Measurements from ENCODE around the gene PLA2G3. TPM values are rescaled to one million over a fixed set of nuclear protein-coding genes. Genes with fewer than 3 reads are reported as not detected.
A peak's percentile ranks its signal among the peaks of the same experiment; 100 is the strongest.

The PLA2G3 gene
- total RNA-seq, 1 experiment from 2014 or later = not detected

GRCh38 chr22:31179345-31179744 is 39.0 kb upstream of the PLA2G3 start:
- Histone ChIP-seq H3K27me3 (ENCODE audit: control insufficient read depth, insufficient read depth, low read length) (no peaks in the 10 kb centered on the region), H3K36me3 (ENCODE audit: control insufficient read depth, insufficient read depth, low read length) (no peaks in the 10 kb centered on the region), H3K4me1 (ENCODE audit: control insufficient read depth, insufficient read depth, low read length) (peaks cover 7% of the 10 kb centered on the region; the same call in 1 of the 2 replicates), H3K4me3 (ENCODE audit: low read depth in 2 of 2, low read length in 2 of 2) (no peak overlapping the region), H3K27ac (ENCODE audit: low read length) (no peak overlapping the region), H3K9me3 (ENCODE audit: control insufficient read depth, insufficient read depth, low read depth, low read length) (no peaks in the 10 kb centered on the region)
- in situ Hi-C loops (cut with HindIII; ENCODE audit: low pct_unique_long_range_greater_than_20kb, low sequenced_read_pairs) (no loop called here), intact Hi-C loops (cut with micrococcal nuclease; ENCODE audit: unreplicated experiment) (no loop called here)
- no peak for TF ChIP-seq TCF7L2 (IDR thresholded peaks at IDR 0.05; ENCODE audit: low read depth, low read length)
- TF ChIP-seq SIN3A (IDR thresholded peaks at IDR 0.05; ENCODE audit: borderline replicate concordance, insufficient read depth, low read depth, low read length) = no peak
- no peak for TF ChIP-seq POLR2AphosphoS5 (IDR thresholded peaks at IDR 0.05; ENCODE audit: low read depth, low read length)
- no peak for TF ChIP-seq CTCF (IDR thresholded peaks at IDR 0.05)
- TF ChIP-seq, protein P1, sequence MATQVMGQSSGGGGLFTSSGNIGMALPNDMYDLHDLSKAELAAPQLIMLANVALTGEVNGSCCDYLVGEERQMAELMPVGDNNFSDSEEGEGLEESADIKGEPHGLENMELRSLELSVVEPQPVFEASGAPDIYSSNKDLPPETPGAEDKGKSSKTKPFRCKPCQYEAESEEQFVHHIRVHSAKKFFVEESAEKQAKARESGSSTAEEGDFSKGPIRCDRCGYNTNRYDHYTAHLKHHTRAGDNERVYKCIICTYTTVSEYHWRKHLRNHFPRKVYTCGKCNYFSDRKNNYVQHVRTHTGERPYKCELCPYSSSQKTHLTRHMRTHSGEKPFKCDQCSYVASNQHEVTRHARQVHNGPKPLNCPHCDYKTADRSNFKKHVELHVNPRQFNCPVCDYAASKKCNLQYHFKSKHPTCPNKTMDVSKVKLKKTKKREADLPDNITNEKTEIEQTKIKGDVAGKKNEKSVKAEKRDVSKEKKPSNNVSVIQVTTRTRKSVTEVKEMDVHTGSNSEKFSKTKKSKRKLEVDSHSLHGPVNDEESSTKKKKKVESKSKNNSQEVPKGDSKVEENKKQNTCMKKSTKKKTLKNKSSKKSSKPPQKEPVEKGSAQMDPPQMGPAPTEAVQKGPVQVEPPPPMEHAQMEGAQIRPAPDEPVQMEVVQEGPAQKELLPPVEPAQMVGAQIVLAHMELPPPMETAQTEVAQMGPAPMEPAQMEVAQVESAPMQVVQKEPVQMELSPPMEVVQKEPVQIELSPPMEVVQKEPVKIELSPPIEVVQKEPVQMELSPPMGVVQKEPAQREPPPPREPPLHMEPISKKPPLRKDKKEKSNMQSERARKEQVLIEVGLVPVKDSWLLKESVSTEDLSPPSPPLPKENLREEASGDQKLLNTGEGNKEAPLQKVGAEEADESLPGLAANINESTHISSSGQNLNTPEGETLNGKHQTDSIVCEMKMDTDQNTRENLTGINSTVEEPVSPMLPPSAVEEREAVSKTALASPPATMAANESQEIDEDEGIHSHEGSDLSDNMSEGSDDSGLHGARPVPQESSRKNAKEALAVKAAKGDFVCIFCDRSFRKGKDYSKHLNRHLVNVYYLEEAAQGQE (IDR thresholded peaks at IDR 0.05; ENCODE audit: insufficient read depth in 1 of 2, low read depth in 2 of 2, low read length in 1 of 2) = no peak
- DNase-seq (ENCODE audit: low read depth, low spot score) (no peak), ATAC-seq (0 out of 2 replicates have a peak, but pooled peaks have one; percentile 48)
- CTCF ChIA-PET = no interaction called here
- no TSS peak for BruUV-seq (replicated peaks)
- POLR2A ChIA-PET = no interaction called here

DNA sequence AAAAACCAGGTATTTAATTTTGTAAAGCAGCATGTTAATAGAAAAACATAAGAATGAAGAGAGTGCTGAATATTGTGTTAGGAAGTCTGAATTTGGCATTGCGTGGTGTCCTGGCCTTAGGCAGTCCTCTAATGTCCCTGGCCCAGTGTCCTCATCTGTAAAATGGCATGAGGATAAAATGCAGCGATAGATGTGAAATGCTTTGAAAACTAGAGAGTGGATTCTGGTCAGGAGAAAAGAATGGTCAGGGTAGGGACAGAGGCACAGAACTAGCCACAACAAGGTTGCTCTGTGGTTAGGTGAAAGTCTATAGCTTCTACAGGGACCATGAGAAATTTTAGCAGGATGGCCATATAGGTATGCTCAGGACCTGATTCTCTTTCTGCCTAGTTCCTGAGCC is 38.6 kb upstream of the PLA2G3 start:
- peaks cover 7% of the 10 kb centered on the region; the same call in 1 of the 2 replicates for H3K4me1 ChIP-seq (ENCODE audit: control insufficient read depth, insufficient read depth, low read length)
- in situ Hi-C loops (cut with HindIII; ENCODE audit: low pct_unique_long_range_greater_than_20kb, low sequenced_read_pairs) = no loop called here
- H3K27ac ChIP-seq (ENCODE audit: low read length) = no peak overlapping the region
- BruUV-seq (replicated peaks) = no TSS peak
- intact Hi-C loops (cut with micrococcal nuclease; ENCODE audit: unreplicated experiment) = no loop called here
- no peaks in the 10 kb centered on the region for H3K27me3 ChIP-seq (ENCODE audit: control insufficient read depth, insufficient read depth, low read length)
- no peaks in the 10 kb centered on the region for H3K9me3 ChIP-seq (ENCODE audit: control insufficient read depth, insufficient read depth, low read depth, low read length)
- no peak for DNase-seq (ENCODE audit: low read depth, low spot score)
- H3K4me3 ChIP-seq (ENCODE audit: low read depth in 2 of 2, low read length in 2 of 2) = no peak overlapping the region
- no peak for TF ChIP-seq POLR2AphosphoS5 (IDR thresholded peaks at IDR 0.05; ENCODE audit: low read depth, low read length)
- no peak for TF ChIP-seq SIN3A (IDR thresholded peaks at IDR 0.05; ENCODE audit: borderline replicate concordance, insufficient read depth, low read depth, low read length)
- TF ChIP-seq, protein P1 (IDR thresholded peaks at IDR 0.05; ENCODE audit: insufficient read depth in 1 of 2, low read depth in 2 of 2, low read length in 1 of 2) = no peak
- TF ChIP-seq CTCF (IDR thresholded peaks at IDR 0.05) = no peak
- TF ChIP-seq TCF7L2 (IDR thresholded peaks at IDR 0.05; ENCODE audit: low read depth, low read length) = no peak
- POLR2A ChIA-PET = no interaction called here
- no peak for ATAC-seq
- CTCF ChIA-PET = no interaction called here
- no peaks in the 10 kb centered on the region for H3K36me3 ChIP-seq (ENCODE audit: control insufficient read depth, insufficient read depth, low read length)

Measured in Panc1 (cell line).